Muscle of arm (tissue), 12 donors: ENCODE data around the gene KRTAP10-9. TPM values are rescaled to one million over a fixed set of nuclear protein-coding genes. Genes with fewer than 3 reads are reported as not detected.
"Not testable (repeated sequence)": the region's sequence is repeated elsewhere in the genome, so short reads cannot be mapped to it uniquely, and the experiment has no call there.

ENCODE experiments used
- DNase-seq: peaks from one replicate; pipeline ENCODE4 v3.0.0-alpha.2; 2013
- polyA plus RNA-seq, 12 donors: library from polyadenylated mRNA; unstranded; fragments of 120-200 nt; gene quantifications; one replicate each; pipeline ENCODE4 v1.2.1, GENCODE V29; 2013; ENCODE audit not compliant: insufficient read length in 12 of 12

KRTAP10-9 gene
- polyA plus RNA-seq, 12 donors = not detected

DNA sequence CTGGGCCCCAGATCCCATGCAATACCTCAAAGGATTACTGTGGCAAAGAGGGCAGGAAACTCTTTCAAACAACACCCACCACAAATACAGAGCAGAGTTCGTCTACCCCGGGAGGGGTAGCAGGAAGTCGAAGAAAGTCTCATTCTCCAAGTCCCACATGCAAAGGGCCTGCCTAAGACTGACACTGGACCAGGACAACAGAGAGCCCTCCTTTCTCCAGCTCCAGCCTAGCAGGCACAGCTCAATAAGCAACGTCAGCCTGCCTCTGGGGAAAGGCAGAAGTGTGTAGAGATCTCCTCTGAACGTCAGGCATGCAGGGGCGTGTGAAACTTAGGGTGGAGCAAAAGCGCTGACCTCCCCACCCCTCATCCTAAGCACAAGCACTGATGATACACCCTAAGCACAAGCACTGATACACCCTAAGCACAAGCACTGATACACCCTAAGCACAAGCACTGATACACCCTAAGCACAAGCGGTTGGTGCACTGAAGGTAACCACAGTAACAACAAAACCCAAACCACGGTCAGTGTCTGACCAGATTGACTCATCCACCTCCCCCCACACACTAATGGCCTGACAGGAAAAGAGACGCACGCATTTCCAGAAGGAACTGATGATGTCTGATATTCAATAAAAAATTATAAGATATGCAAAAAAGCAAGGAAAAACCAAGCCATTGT, 32.2 kb downstream of the KRTAP10-9 start:
- DNase-seq = no peak

DNA sequence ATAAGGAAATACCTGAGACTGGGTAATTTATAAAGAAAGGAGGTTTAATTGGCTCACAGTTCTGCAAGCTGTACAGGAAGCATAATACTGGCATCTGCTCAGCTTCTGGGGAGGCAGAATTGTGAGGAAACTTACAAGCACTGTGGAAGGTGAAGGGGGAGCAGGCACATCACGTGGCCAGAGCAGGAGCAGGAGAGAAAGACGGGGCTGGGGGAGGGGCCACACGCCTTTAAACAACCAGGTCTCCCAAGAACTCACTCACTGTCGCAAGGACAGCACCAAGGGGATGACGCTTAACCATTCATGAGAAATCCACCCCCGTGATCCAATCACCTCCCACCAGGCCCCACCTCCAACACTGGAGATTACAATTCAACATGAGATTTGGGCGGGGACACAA, 34.7 kb downstream of the KRTAP10-9 start:
- not testable (repeated sequence) for DNase-seq

DNA sequence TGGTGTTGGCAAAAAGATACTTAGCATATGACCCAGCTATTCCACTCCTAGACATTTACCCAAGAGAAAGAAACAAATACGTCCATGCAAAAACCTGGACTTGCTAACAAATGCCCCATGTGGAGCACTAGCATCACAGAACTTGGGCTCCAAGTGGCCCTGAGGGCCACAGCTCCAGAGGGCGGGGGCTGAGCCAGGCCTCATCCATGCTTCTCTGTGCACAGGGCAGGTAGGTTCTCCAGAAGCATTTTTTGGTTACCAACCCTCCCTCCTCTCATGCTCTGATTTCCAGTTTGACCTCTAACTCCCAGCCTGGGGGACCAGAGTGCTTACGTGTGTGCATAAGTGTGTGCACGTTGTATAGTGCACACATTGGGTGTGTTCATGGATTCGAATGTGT, 37.8 kb downstream of the KRTAP10-9 start:
- no peak for DNase-seq

DNA sequence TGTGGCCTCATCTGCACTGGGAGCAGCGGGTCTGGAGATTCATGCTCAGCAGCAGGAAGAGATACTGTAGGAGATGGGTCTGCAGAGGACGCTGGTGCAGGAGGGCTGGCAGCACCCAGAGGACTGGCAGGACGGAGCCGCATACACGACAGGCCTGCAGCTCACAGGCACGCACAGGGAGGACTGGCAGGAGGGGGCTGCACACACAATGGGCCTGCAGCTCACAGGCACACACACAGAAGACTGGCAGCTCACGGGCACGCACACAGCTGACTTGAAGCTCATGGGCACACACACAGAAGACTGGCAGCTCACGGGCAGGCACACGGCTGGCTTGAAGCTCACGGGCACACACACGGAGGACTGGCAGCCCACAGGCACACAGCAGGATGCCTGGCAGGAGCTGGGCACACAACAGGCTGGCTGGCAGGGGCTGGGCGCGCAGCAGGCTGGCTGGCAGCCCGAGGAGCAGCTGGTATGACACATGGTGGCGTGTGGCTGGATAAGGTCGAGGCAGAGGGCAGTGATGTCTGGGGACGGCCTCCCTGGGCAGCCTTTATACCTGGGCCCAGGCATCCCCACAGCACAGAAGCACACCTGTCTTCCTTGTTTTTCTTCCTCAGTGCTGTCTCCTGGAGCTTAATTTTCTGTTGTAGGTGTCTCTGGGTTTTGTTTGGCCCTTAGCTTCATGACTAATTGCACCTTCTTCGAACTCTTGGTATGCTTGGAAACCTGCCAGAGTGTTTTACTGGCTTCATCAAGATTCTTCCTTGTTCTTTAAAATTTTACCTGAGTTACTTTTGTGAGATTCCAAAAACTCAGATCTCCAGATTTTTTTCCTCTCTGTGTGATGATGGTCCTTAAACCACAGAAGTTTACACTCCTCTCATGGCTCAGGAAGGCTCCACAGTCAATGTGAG, 39.8 kb downstream of the KRTAP10-9 start, which contains the start of gene KRTAP12-2:
Gene KRTAP12-2, minus strand, starts transcription at position 527 of the 920 bp plus-strand sequence. Its CDS starts 41 bp downstream, at position 486.
- no peak for DNase-seq

DNA sequence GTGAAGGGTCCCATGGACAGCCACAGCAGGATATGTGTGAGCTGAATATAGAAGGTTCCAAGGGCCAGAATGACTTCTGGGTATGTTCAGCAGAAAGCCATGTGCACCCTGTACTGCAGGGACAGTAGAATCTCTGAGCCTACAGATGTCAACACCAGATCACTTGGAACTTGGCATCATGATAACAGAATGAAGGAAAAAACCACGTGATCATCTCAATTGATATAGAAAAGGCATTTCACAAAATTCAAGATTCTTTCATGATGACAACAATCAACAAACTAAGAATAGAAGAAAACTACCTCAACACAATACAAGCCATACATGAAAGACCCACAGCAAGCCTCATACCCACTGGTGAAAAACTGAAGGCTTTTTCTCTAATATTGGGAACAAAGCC, 40.7 kb downstream of the KRTAP10-9 start:
- no peak for DNase-seq

DNA sequence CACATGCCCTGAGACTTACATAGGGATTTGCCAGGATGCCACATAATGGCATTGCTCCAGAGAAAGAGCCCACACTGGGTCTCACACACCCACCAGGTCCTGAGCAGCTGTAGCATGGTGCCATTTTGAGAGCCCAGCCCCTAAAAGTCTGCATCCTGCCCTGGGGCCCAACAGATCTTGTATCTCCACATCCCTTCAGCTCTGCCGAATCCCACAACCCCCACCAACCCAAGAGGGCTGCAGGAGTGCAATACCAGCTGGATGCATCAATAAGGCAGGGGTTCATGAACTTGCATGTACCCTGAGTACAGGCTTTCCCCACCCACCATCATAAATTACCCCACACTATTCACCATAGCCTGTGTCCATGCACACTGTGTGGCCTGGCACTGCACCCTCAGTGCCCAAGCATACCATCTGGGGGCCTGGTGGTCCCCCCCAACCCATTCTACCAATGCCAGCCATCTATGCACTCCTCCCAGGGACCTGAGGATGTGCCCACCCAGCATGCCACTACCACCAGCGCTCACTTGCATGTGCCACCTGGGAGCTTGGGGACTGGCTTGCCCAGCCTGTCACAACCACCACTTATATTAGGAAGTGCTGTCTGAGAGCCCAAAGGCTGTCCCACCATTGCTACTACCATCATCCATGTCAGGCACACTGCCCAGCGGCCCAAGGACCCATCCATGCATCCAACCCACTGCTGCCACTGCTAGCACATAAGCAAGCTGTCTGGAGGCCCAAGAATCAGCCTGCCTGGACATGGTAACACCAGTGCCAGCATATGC, 43.9 kb downstream of the KRTAP10-9 start:
- no peak for DNase-seq

DNA sequence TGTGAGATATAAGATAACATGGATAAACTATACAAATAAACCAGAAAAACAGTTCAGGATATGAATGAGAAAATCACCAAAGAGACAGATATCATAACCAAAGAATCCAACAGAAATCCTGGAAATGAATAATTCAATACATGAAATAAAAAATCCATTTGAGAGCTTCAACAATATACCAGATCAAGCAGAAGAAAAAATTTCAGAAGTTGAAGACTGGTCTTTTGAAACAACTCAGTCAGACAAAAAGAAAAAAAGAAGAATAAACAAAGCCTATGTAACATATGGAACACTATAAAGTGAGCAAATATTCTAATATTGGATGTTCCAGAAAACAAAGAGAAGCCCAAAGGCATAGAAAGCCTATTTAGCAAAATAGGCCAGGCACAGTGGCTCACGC, 45.0 kb downstream of the KRTAP10-9 start:
- no peak for DNase-seq

DNA sequence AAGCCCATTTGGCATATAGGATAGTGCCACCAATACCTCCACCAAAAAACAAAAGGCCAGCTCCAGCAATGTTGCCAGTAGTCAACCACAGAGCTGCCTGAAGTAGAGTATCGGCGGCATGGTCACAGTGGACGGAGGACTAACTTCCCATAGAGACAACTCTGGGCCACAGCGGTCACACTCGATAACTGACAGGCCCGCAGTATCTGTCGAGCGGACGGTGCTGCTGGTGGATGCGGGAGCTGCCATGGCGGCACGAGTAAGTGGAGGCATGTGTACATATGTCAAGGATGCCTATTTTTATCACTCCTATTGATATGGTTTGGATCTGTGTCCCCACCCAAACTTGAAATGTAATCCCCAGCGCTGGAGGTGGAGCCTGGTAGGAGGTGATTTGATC, 51.0 kb downstream of the KRTAP10-9 start:
- DNase-seq = no peak

Other genes starting within 250 kb of the KRTAP10-9 start
- gene LRRC3, start 171.6 kb upstream of the KRTAP10-9 start, polyA plus RNA-seq = 1 to 10 TPM in 11 of 12 donors, not detected in 1; 1.8 to 5.7 (median 2.4) TPM
- not detected for gene KRTAP10-1, start 86.9 kb upstream of the KRTAP10-9 start, polyA plus RNA-seq
- not detected for gene KRTAP10-2, start 75.6 kb upstream of the KRTAP10-9 start, polyA plus RNA-seq
- not detected for gene KRTAP10-3, start 68.3 kb upstream of the KRTAP10-9 start, polyA plus RNA-seq
- not detected for gene KRTAP10-4, start 53.4 kb upstream of the KRTAP10-9 start, polyA plus RNA-seq
- not detected for gene KRTAP10-5, start 46.5 kb upstream of the KRTAP10-9 start, polyA plus RNA-seq
- not detected for gene KRTAP10-6, start 34.6 kb upstream of the KRTAP10-9 start, polyA plus RNA-seq
- not detected for gene KRTAP10-7, start 26.5 kb upstream of the KRTAP10-9 start, polyA plus RNA-seq
- gene KRTAP10-8, start 15.0 kb upstream of the KRTAP10-9 start, polyA plus RNA-seq = under 1 TPM in 1 of 12 donors, not detected in 11; 0.25 TPM
- not detected for gene KRTAP10-10, start 10.3 kb downstream of the KRTAP10-9 start, polyA plus RNA-seq
- gene KRTAP10-11, start 19.3 kb downstream of the KRTAP10-9 start, polyA plus RNA-seq = not detected
- not detected for gene KRTAP12-4, start 27.6 kb downstream of the KRTAP10-9 start, polyA plus RNA-seq
- not detected for gene KRTAP12-3, start 30.8 kb downstream of the KRTAP10-9 start, polyA plus RNA-seq
- gene KRTAP12-2, start 39.8 kb downstream of the KRTAP10-9 start, polyA plus RNA-seq = not detected
- gene KRTAP12-1, start 55.1 kb downstream of the KRTAP10-9 start, polyA plus RNA-seq = not detected
- not detected for gene KRTAP10-12, start 70.1 kb downstream of the KRTAP10-9 start, polyA plus RNA-seq
- gene TSPEAR, start 84.5 kb downstream of the KRTAP10-9 start, polyA plus RNA-seq = 1 to 10 TPM in 3 of 12 donors, under 1 TPM in 6, not detected in 3; 0.05 to 9.3 (median 0.18) TPM
- 100 to 1,000 TPM in 6 of 12 donors, 10 to 100 TPM in 6; 63.0 to 863 (median 98.5) TPM for gene UBE2G2, start 174.7 kb downstream of the KRTAP10-9 start, polyA plus RNA-seq
- gene SUMO3, start 191.0 kb downstream of the KRTAP10-9 start, polyA plus RNA-seq = 10 to 100 TPM in 11 of 12 donors, not detected in 1; 60.7 to 88.3 (median 66.5) TPM
- 100 to 1,000 TPM in 11 of 12 donors, not detected in 1; 115 to 170 (median 129) TPM for gene PTTG1IP, start 246.6 kb downstream of the KRTAP10-9 start, polyA plus RNA-seq